ENCODE results near the gene CIP2A.

Gene CIP2A

DNA sequence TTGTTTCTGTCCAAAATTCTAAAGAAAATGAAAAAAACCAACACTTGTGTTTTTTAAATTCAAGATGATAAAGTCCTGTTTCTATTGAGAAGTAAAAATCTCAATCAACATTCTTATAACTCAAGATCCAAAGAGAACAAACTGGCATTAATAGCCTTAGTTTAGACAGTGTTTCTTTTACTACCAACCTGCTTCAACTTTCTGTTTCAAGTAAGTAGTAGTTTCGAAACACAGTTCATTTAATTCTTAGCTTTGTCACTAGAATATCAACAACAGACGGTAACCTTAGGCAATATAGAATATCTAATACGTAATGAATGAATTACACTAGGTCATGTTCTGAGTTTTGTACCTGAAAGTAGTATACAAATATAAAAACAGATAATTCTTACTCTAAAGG is 23.7 kb downstream of the CIP2A start:
- H3F3A ChIP-seq (ENCODE audit: control insufficient read depth, insufficient read depth) = 0 out of 2 replicates have a peak, but pooled peaks cover 3% of the 10 kb centered on the region
- no peaks in the 10 kb centered on the region for H3K9me3 ChIP-seq (ENCODE audit: control insufficient read depth, insufficient read depth, low read length)
- no peaks in the 10 kb centered on the region for H3K79me2 ChIP-seq (ENCODE audit: control insufficient read depth, low read length)
- peaks cover 87% of the 10 kb centered on the region for H3K36me3 ChIP-seq (ENCODE audit: control insufficient read depth, low read length)
- no peak overlapping the region for H3K27ac ChIP-seq (ENCODE audit: low read depth, low read length)
- H3K27me3 ChIP-seq (ENCODE audit: control insufficient read depth, low read length) = no peaks in the 10 kb centered on the region
- H3K4me1 ChIP-seq (ENCODE audit: control insufficient read depth, low read length) = no peaks in the 10 kb centered on the region
- H3K4me3 ChIP-seq (ENCODE audit: low read length) = no peak overlapping the region
- TF ChIP-seq, protein P1, sequence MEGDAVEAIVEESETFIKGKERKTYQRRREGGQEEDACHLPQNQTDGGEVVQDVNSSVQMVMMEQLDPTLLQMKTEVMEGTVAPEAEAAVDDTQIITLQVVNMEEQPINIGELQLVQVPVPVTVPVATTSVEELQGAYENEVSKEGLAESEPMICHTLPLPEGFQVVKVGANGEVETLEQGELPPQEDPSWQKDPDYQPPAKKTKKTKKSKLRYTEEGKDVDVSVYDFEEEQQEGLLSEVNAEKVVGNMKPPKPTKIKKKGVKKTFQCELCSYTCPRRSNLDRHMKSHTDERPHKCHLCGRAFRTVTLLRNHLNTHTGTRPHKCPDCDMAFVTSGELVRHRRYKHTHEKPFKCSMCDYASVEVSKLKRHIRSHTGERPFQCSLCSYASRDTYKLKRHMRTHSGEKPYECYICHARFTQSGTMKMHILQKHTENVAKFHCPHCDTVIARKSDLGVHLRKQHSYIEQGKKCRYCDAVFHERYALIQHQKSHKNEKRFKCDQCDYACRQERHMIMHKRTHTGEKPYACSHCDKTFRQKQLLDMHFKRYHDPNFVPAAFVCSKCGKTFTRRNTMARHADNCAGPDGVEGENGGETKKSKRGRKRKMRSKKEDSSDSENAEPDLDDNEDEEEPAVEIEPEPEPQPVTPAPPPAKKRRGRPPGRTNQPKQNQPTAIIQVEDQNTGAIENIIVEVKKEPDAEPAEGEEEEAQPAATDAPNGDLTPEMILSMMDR (IDR thresholded peaks at IDR 0.05; ENCODE audit: low read depth, low read length, poor library complexity, severe bottlenecking) = no peak
- no peak overlapping the region for H3K4me2 ChIP-seq (ENCODE audit: low read length)
- H4K20me1 ChIP-seq (ENCODE audit: control insufficient read depth, insufficient read depth, low read depth, low read length) = no peaks in the 10 kb centered on the region
- H3K9me2 ChIP-seq (replicated peaks; ENCODE audit: control insufficient read depth, low read length) = no peaks in the 10 kb centered on the region

DNA sequence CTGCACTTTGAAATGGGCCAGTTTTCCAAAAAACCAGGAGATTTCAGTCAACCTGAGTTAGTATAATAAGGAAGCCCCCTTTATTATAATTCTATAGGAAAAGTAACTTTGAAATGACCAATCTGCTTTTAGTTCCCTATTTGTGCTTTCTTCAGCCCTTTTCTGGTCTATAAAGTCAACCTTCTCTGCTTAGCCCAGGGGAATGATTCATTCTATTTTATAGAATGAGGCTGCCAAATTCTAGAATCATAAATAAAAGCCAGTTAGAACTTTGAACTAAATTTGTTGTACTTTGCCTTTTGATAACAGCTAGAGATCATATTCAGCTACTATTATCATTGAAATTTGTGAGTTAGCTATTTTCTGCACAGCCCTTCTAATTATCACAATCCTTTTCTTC is 24.7 kb downstream of the CIP2A start:
- Histone ChIP-seq H3K36me3 (ENCODE audit: control insufficient read depth, low read length) (peaks cover 89% of the 10 kb centered on the region), H4K20me1 (ENCODE audit: control insufficient read depth, insufficient read depth, low read depth, low read length) (no peaks in the 10 kb centered on the region), H3K9me3 (ENCODE audit: control insufficient read depth, insufficient read depth, low read length) (no peaks in the 10 kb centered on the region), H3K4me1 (ENCODE audit: control insufficient read depth, low read length) (no peaks in the 10 kb centered on the region), H3K4me2 (ENCODE audit: low read length) (no peak overlapping the region), H3F3A (ENCODE audit: control insufficient read depth, insufficient read depth) (0 out of 2 replicates have a peak, but pooled peaks cover 3% of the 10 kb centered on the region), H3K27me3 (ENCODE audit: control insufficient read depth, low read length) (no peaks in the 10 kb centered on the region), H3K27ac (ENCODE audit: low read depth, low read length) (no peak overlapping the region), H3K9me2 (replicated peaks; ENCODE audit: control insufficient read depth, low read length) (no peaks in the 10 kb centered on the region), H3K4me3 (ENCODE audit: low read length) (no peak overlapping the region), H3K79me2 (ENCODE audit: control insufficient read depth, low read length) (no peaks in the 10 kb centered on the region)
- TF ChIP-seq, protein P1 (IDR thresholded peaks at IDR 0.05; ENCODE audit: low read depth, low read length, poor library complexity, severe bottlenecking) = no peak
- no peak for TF ChIP-seq EZH2phosphoT487 (IDR thresholded peaks at IDR 0.05; ENCODE audit: borderline replicate concordance, low read length)

DNA sequence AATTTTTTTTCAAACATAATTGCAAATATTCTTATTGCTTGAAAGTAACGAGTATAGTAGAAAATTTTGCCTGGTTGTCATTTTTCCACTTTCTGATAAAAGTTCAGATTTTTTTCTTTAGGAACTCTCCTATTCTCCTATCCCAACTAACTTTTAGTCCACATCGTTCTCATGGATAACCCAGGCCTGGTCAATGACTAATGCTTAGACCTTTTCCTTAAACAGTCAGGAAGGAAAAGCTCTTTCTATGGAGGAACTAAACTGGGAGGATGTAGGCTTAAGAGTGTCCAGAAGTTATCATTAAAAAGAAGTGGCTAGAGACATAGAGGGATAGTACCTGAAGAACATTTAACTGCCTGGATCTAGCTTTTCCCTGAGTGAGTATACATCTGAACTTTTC is 26.7 kb downstream of the CIP2A start:
- H3K4me2 ChIP-seq (ENCODE audit: low read length) = no peak overlapping the region
- no peaks in the 10 kb centered on the region for H3K79me2 ChIP-seq (ENCODE audit: control insufficient read depth, low read length)
- no peaks in the 10 kb centered on the region for H3K9me3 ChIP-seq (ENCODE audit: control insufficient read depth, insufficient read depth, low read length)
- no peak overlapping the region for H3K27ac ChIP-seq (ENCODE audit: low read depth, low read length)
- TF ChIP-seq, protein P1 (IDR thresholded peaks at IDR 0.05; ENCODE audit: low read depth, low read length, poor library complexity, severe bottlenecking) = no peak
- no peak for TF ChIP-seq EZH2phosphoT487 (IDR thresholded peaks at IDR 0.05; ENCODE audit: borderline replicate concordance, low read length)
- H4K20me1 ChIP-seq (ENCODE audit: control insufficient read depth, insufficient read depth, low read depth, low read length) = no peaks in the 10 kb centered on the region
- no peaks in the 10 kb centered on the region for H3K9me2 ChIP-seq (replicated peaks; ENCODE audit: control insufficient read depth, low read length)
- H3K4me3 ChIP-seq (ENCODE audit: low read length) = no peak overlapping the region
- H3K36me3 ChIP-seq (ENCODE audit: control insufficient read depth, low read length) = peaks cover 93% of the 10 kb centered on the region
- H3K27me3 ChIP-seq (ENCODE audit: control insufficient read depth, low read length) = no peaks in the 10 kb centered on the region
- H3K4me1 ChIP-seq (ENCODE audit: control insufficient read depth, low read length) = no peaks in the 10 kb centered on the region
- 0 out of 2 replicates have a peak, but pooled peaks cover 5% of the 10 kb centered on the region for H3F3A ChIP-seq (ENCODE audit: control insufficient read depth, insufficient read depth)
